Measurements from ENCODE around the gene ADAMTS15.

Gene ADAMTS15

GRCh38 chr11:130404727-130405126 lies 43.7 kb upstream of the ADAMTS15 start:
- no peak for TF ChIP-seq CTCF (IDR thresholded peaks at IDR 0.05; ENCODE audit: insufficient read depth, missing control alignments)
- FAIRE-seq = no peak

DNA sequence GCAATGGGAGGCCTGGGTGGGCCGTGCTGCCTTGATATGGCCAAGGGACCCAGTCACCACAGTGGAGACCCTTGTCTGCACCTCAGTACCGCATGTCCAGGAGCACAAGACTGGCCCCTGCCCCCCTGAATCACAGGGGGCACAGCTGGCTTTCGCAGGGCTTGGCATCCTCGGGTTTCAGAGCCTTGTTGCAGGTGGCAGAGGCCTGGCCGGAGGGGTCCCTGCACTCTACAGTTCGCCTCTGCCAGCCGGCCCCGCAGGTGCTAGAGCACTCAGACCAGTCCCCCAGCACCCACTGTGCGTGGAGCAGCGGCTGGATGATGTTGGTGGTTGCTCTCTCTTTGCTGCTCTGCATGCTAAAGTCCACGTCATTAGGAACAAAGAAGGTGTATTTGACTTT lies 43.0 kb upstream of the ADAMTS15 start:
- DNase-seq (ENCODE audit: insufficient read length, low spot score) = no peak
- no peak for TF ChIP-seq CTCF (IDR thresholded peaks at IDR 0.05; ENCODE audit: insufficient read depth, missing control alignments)
- FAIRE-seq = no peak

More at GRCh38 chr11:130404727-130405126, 43.7 kb upstream of the ADAMTS15 start:
- no peak for DNase-seq (ENCODE audit: insufficient read length, low spot score)

DNA sequence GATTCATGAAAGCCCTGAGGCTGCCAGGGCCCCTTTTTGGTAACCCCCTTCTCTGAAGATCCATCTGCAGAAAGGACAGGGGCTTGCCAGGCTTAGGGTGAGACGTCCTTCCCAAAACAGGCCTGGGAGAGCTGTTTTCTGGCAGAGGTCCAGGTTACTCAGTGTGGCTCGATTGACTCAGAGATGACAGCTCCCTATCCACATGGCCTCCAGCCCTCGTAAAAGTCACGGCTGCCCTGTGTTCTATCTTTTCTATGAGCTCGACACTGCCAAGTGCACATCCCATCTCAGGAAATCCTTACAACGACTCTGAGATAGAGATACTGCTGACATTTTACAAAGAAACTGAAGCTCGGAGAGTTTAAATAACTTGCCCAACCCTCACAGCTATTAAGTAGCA lies 40.5 kb upstream of the ADAMTS15 start:
- FAIRE-seq (no peak), DNase-seq (ENCODE audit: insufficient read length, low spot score) (no peak)
- TF ChIP-seq CTCF (IDR thresholded peaks at IDR 0.05; ENCODE audit: insufficient read depth, missing control alignments) = no peak

DNA sequence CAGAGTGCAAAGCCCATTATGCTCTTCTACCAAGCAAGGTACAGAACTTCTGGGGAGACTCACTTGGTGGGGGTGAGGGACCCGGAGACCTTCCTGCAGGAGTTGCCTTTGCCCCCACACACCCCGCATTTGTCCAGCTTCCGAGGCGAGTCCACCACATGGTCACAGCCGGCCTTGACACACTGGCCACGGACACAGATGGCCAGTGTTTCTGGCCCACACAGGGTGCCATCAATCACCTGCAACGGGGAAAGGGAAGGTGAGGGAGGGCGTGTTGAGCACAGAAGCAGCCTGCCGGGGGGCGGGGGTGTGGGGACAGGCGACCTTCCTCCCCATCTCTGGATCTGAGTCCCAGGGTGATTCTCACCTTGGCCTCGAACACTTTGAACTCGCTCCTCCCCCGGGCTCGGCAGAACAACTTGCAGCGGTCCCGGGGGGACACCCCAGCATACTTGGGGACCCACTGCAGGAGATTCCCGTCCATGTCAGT lies 40.0 kb upstream of the ADAMTS15 start:
- no peak for TF ChIP-seq CTCF (IDR thresholded peaks at IDR 0.05; ENCODE audit: insufficient read depth, missing control alignments)
- DNase-seq (ENCODE audit: insufficient read length, low spot score) = no peak
- no peak for FAIRE-seq

- no peak for TF ChIP-seq CTCF (IDR thresholded peaks at IDR 0.05; ENCODE audit: insufficient read depth, missing control alignments)
- no peak for DNase-seq (ENCODE audit: insufficient read length, low spot score)
- no peak for FAIRE-seq
Measured at GRCh38 chr11:130408901-130409300, 39.5 kb upstream of the ADAMTS15 start.

DNA sequence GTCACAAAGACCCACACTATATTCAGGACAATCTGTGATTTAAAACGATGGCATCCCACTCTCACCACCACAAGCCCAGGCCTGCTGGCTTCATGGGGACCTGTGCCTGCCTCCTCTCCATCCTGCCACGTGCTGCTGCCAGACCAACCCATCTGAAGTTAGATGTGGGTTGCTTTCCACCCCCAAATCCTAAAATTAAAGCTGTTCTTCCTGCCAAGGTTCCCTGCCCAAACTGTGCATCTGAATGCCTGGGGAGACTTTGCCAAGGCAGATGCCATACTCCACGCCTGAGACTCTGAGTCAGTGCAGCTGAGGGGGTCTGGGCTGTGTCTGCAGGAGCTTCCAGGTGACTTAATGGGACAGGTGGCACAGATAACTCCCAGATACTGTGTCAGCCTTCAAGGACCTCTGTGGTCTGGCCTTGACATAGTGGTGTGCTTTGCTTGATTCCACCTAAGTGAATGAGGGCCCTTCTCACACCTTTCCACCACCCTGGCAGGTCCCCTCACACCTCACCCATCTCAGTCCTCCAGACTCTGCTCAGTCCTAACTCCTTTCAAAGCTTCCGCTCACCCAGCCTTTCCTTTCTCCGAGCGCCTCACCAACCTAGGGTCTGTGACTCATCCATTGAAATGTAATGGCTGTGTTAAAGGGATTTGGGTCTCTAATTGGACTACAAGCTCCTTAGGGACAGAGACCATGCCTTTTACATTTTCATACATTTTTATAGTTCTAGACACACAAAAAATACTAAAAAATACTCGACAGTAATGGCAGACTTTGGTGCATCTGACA lies 38.7 kb upstream of the ADAMTS15 start:
- FAIRE-seq = no peak
- TF ChIP-seq CTCF (IDR thresholded peaks at IDR 0.05; ENCODE audit: insufficient read depth, missing control alignments) = no peak
- no peak for DNase-seq (ENCODE audit: insufficient read length, low spot score)

DNA sequence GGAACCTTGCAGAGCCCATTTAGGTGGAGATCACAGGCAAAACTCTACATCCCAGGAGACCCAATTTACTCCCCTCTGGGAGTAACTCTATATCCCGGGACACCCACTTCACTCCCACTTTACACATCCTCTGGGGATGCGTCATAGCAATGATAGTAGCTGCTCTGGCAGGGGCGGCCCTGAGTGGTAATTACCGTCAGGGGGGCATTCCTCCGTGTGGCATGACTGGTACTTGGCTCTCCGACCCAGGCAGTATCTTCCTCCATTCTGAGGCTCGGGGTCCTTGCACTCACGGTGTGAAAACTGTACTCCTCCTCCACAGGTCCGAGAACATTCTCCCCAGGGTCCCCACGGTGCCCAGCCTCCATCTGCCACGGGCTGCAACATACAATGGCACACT lies 37.2 kb upstream of the ADAMTS15 start:
- DNase-seq (ENCODE audit: insufficient read length, low spot score) = no peak
- no peak for TF ChIP-seq CTCF (IDR thresholded peaks at IDR 0.05; ENCODE audit: insufficient read depth, missing control alignments)
- no peak for FAIRE-seq
